RWPE2 (cell line): ENCODE measurements around the gene RBM10.
A peak's percentile ranks its signal among the peaks of the same experiment; 100 is the strongest.

Experiments
- ATAC-seq: fragments of 200-7000 bp; cut with Tn5 transposase; 3 replicates; pipeline ENCODE4 v1.9.1; 2021; ENCODE audit warnings: low read depth
- DNase-seq: peaks from one replicate; pipeline ENCODE4 v3.0.0-alpha.2; 2020; ENCODE audit warnings: low spot score
- H3K27ac ChIP-seq: fragments of 450-650 bp; 2 replicates; pipeline ENCODE4 v1.5.1; 2017; ENCODE audit warnings: mild to moderate bottlenecking; ENCODE audit not compliant: poor library complexity, severe bottlenecking
- H3K27me3 ChIP-seq: fragments of 250-450 bp; sonication (Bioruptor Pico); 2 replicates; pipeline ENCODE4 v1.5.1; 2021; ENCODE audit warnings: mild to moderate bottlenecking, moderate library complexity; ENCODE audit not compliant: insufficient read depth, poor library complexity, severe bottlenecking
- H3K36me3 ChIP-seq: fragments of 250-450 bp; sonication (Bioruptor Pico); 2 replicates; pipeline ENCODE4 v1.5.1; 2020; ENCODE audit warnings: low read depth, mild to moderate bottlenecking, moderate library complexity
- H3K4me1 ChIP-seq: fragments of 250-450 bp; sonication (Bioruptor Pico); 2 replicates; pipeline ENCODE4 v1.5.1; 2021; ENCODE audit warnings: mild to moderate bottlenecking, moderate library complexity; ENCODE audit not compliant: insufficient read depth, poor library complexity, severe bottlenecking
- H3K4me3 ChIP-seq: fragments of 250-450 bp; sonication (Bioruptor Pico); 2 replicates; pipeline ENCODE4 v1.5.1; 2021; ENCODE audit warnings: mild to moderate bottlenecking, moderate library complexity; ENCODE audit not compliant: severe bottlenecking
- H3K9me3 ChIP-seq: fragments of 250-450 bp; sonication (Bioruptor Pico); 2 replicates; pipeline ENCODE4 v1.5.1; 2021; ENCODE audit warnings: mild to moderate bottlenecking, moderate library complexity; ENCODE audit not compliant: severe bottlenecking
- TF ChIP-seq, protein P1 (sequence below): fragments of 450-650 bp; IDR thresholded peaks from one replicate; pipeline ENCODE4 v1.5.1; 2017; ENCODE audit warnings: mild to moderate bottlenecking, moderate library complexity; ENCODE audit not compliant: poor library complexity, severe bottlenecking

The RBM10 gene

DNA sequence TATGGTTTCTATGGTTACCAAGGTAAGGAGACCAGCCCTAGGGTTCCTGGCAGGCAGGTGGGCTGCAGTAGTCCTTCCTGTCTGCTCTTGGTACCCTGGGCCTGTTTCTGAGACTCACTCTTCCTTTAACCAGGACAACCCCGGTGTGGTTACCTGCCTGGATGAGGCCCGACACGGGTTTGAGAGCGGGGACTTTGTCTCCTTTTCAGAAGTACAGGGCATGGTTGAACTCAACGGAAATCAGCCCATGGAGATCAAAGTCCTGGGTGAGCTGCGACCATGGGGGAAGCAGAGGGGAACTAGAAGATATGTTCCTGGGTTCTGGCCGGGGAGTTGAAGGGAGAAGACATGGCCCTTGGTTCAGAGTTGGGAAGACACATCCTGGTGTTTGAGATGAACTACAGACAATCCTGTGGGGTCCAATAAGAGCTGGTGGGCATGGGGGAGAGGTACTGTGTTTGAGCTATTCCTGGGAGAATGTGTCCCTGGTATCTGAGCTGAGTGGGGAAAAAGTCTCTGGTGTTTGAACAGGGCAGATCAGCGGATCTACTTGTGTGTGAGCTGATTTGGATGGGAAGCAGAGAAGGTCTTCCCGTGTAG, 56.4 kb downstream of the RBM10 start:
- Histone ChIP-seq H3K4me1 (no peaks in the 10 kb centered on the region), H3K9me3 (no peaks in the 10 kb centered on the region), H3K27ac (no peak overlapping the region), H3K4me3 (no peak overlapping the region), H3K27me3 (no peaks in the 10 kb centered on the region), H3K36me3 (peaks cover 81% of the 10 kb centered on the region)
- DNase-seq (no peak), ATAC-seq (no peak)
- TF ChIP-seq, protein P1, sequence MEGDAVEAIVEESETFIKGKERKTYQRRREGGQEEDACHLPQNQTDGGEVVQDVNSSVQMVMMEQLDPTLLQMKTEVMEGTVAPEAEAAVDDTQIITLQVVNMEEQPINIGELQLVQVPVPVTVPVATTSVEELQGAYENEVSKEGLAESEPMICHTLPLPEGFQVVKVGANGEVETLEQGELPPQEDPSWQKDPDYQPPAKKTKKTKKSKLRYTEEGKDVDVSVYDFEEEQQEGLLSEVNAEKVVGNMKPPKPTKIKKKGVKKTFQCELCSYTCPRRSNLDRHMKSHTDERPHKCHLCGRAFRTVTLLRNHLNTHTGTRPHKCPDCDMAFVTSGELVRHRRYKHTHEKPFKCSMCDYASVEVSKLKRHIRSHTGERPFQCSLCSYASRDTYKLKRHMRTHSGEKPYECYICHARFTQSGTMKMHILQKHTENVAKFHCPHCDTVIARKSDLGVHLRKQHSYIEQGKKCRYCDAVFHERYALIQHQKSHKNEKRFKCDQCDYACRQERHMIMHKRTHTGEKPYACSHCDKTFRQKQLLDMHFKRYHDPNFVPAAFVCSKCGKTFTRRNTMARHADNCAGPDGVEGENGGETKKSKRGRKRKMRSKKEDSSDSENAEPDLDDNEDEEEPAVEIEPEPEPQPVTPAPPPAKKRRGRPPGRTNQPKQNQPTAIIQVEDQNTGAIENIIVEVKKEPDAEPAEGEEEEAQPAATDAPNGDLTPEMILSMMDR: no peak

DNA sequence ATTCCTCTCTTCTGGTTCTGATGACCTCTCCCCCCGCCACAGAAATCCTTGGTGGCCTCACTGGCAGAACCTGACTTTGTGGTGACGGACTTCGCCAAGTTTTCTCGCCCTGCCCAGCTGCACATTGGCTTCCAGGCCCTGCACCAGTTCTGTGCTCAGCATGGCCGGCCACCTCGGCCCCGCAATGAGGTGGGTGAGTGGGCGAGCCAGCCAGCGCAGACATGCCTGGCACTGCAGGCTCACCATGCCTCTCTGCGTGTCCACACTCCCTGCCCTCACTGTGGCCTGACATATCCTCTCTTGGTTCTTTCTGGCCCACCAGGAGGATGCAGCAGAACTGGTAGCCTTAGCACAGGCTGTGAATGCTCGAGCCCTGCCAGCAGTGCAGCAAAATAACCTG, 57.3 kb downstream of the RBM10 start:
- TF ChIP-seq, protein P1: no peak
- peaks cover 82% of the 10 kb centered on the region for H3K36me3 ChIP-seq
- no peak overlapping the region for H3K27ac ChIP-seq
- no peaks in the 10 kb centered on the region for H3K4me1 ChIP-seq
- H3K4me3 ChIP-seq: no peak overlapping the region
- H3K9me3 ChIP-seq: no peaks in the 10 kb centered on the region
- no peaks in the 10 kb centered on the region for H3K27me3 ChIP-seq
- no peak for ATAC-seq
- no peak for DNase-seq

DNA sequence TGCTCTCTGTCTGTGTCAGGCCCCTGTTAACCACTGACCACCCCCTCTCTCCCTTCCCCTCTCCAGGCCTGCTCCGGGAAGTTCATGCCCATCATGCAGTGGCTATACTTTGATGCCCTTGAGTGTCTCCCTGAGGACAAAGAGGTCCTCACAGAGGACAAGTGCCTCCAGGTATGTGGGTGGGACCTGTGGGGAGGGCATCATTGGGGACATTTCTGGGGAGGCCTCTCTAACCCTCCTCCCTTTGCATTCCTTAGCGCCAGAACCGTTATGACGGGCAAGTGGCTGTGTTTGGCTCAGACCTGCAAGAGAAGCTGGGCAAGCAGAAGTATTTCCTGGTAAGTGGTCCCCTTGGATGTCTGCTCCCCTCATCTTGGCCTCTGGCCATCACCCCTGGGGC, 57.9 kb downstream of the RBM10 start:
- TF ChIP-seq, protein P1: no peak
- ATAC-seq (no peak), DNase-seq (no peak)
- Histone ChIP-seq H3K4me3 (no peak overlapping the region), H3K36me3 (peaks cover 80% of the 10 kb centered on the region), H3K9me3 (no peaks in the 10 kb centered on the region), H3K4me1 (no peaks in the 10 kb centered on the region), H3K27me3 (no peaks in the 10 kb centered on the region), H3K27ac (no peak overlapping the region)

DNA sequence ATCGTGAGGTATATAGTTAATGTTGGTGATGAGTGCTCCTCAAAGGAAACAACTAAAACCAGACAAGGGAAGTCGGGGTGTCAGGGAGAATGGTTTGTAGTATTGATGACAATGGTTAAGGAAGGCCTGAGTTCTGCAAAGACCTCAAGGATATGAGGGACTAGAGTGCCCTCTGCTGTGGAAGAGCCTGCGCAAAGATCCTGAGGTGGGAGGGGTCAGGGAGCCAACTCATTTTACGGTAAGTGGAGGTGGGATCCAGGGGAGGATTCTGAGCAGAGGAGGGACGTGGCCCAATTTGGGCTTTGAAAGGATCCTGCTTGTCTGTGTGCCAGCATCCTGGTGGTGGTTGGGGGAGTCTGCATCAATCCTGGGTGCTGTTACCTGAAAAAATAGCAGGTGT, 59.9 kb downstream of the RBM10 start:
- Histone ChIP-seq H3K4me3 (no peak overlapping the region), H3K4me1 (no peaks in the 10 kb centered on the region), H3K27ac (no peak overlapping the region), H3K9me3 (no peaks in the 10 kb centered on the region), H3K27me3 (no peaks in the 10 kb centered on the region), H3K36me3 (peaks cover 78% of the 10 kb centered on the region)
- no peak for DNase-seq
- ATAC-seq: no peak
- TF ChIP-seq, protein P1: no peak

DNA sequence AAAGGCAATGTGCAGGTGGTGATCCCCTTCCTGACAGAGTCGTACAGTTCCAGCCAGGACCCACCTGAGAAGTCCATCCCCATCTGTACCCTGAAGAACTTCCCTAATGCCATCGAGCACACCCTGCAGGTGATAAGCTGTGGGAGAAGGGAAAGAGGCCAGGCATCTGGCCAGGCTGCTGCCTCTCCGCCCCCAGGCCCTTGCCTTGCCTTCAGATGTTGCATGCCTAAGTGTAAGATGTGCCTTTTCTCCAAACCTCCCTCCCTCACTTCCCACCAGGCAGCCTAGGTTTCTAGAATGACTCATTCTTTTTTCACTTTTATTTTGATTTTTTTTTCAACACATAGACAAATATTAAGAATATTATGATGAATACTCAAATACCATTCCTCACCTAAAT, 61.3 kb downstream of the RBM10 start:
- Histone ChIP-seq H3K36me3 (peaks cover 76% of the 10 kb centered on the region), H3K9me3 (no peaks in the 10 kb centered on the region), H3K4me1 (no peaks in the 10 kb centered on the region), H3K4me3 (no peak overlapping the region), H3K27me3 (no peaks in the 10 kb centered on the region), H3K27ac (no peak overlapping the region)
- TF ChIP-seq, protein P1: no peak
- no peak for DNase-seq
- peak; percentile 36; the same call in 1 of the 3 replicates for ATAC-seq
